HepG2 (cell line): ENCODE measurements around the gene ZNF503. TPM values are rescaled to one million over a fixed set of nuclear protein-coding genes. Genes with fewer than 3 reads are reported as not detected.

Experiments
- ARHGAP35 ChIP-seq: sonication (generic); formaldehyde crosslinking; IDR thresholded peaks from 2 replicates; pipeline ENCODE4 v1.9.0; 2022; ENCODE audit warnings: mild to moderate bottlenecking, inconsistent platforms, moderate library complexity, missing genetic modification reagents, borderline replicate concordance
- BORCS8-MEF2B ChIP-seq: sonication (generic); formaldehyde crosslinking; IDR thresholded peaks from 2 replicates; pipeline ENCODE4 v1.8.0; 2022; ENCODE audit warnings: mild to moderate bottlenecking, missing genetic modification reagents
- CERS6 ChIP-seq: sonication (generic); formaldehyde crosslinking; IDR thresholded peaks from 2 replicates; pipeline ENCODE4 v1.5.0; 2020; ENCODE audit warnings: missing genetic modification reagents
- FOXJ3 ChIP-seq: sonication (generic); formaldehyde crosslinking; IDR thresholded peaks from 2 replicates; pipeline ENCODE4 v1.4.0; 2020; ENCODE audit warnings: missing genetic modification reagents, mild to moderate bottlenecking, borderline replicate concordance
- PAXIP1 ChIP-seq: sonication (generic); formaldehyde crosslinking; conservative IDR thresholded peaks from 2 replicates; pipeline ENCODE4 v1.4.0; 2020; ENCODE audit warnings: mild to moderate bottlenecking, missing genetic modification reagents, moderate library complexity
- POGZ ChIP-seq: sonication (generic); formaldehyde crosslinking; IDR thresholded peaks from 2 replicates; pipeline ENCODE4 v1.4.0; 2020; ENCODE audit warnings: mild to moderate bottlenecking, missing genetic modification reagents
- RBAK ChIP-seq: sonication (generic); formaldehyde crosslinking; IDR thresholded peaks from 2 replicates; pipeline ENCODE4 v1.5.1; 2020; ENCODE audit warnings: mild to moderate bottlenecking, missing genetic modification reagents
- RXRB ChIP-seq: IDR thresholded peaks from 2 replicates; pipeline ENCODE4 v1.6.1; 2016; ENCODE audit warnings: borderline replicate concordance, missing genetic modification reagents, missing compliant biosample characterization
- SMARCC2 ChIP-seq: fragments of 450-650 bp; IDR thresholded peaks from 2 replicates; pipeline ENCODE4 v1.6.1; 2017; ENCODE audit warnings: antibody characterized with exemption, mild to moderate bottlenecking
- SNAI1 ChIP-seq: sonication (generic); formaldehyde crosslinking; IDR thresholded peaks from 2 replicates; pipeline ENCODE4 v1.5.0; 2020; ENCODE audit warnings: mild to moderate bottlenecking, missing genetic modification reagents, borderline replicate concordance
- THAP11 ChIP-seq: IDR thresholded peaks from 2 replicates; pipeline ENCODE4 v1.6.1; 2016; ENCODE audit warnings: missing biosample characterization, missing genetic modification reagents
- ZBED4 ChIP-seq: sonication (generic); formaldehyde crosslinking; IDR thresholded peaks from 2 replicates; pipeline ENCODE4 v1.4.0; 2020; ENCODE audit warnings: missing genetic modification reagents, borderline replicate concordance
- ZNF510 ChIP-seq: sonication (generic); formaldehyde crosslinking; IDR thresholded peaks from 2 replicates; pipeline ENCODE4 v1.4.0; 2020; ENCODE audit warnings: low read depth, mild to moderate bottlenecking, missing genetic modification reagents
- ZNF546 ChIP-seq: sonication (generic); formaldehyde crosslinking; conservative IDR thresholded peaks from 2 replicates; pipeline ENCODE4 v1.8.1; 2023; ENCODE audit warnings: mild to moderate bottlenecking, missing genetic modification reagents
- ZNF574 ChIP-seq: sonication (generic); formaldehyde crosslinking; IDR thresholded peaks from 2 replicates; pipeline ENCODE4 v1.4.0; 2020; ENCODE audit warnings: missing genetic modification reagents
- ZNF674 ChIP-seq: sonication (generic); formaldehyde crosslinking; IDR thresholded peaks from 2 replicates; pipeline ENCODE4 v1.5.0; 2020; ENCODE audit warnings: low read depth, mild to moderate bottlenecking, missing genetic modification reagents
- polyA plus RNA-seq, 8 experiments: library from polyadenylated mRNA; depleted of rRNA in 3 of 8; stranded (reverse) in 7 of 8; unstranded in 1 of 8; fragments of >200 nt; fragmentation: Illumina TruSeq in 4 of 8; extraction: Trizol in 4 of 8; gene quantifications; 2 replicates each; pipeline versions ENCODE4 v1.2.1 to v1.2.3, GENCODE V29; 2011 to 2016; ENCODE audit warnings: low read depth in 4 of 8, missing spikeins in 1 of 8, mixed read lengths in 1 of 8; ENCODE audit not compliant: insufficient read depth in 1 of 8
- total RNA-seq, 5 experiments: library from RNA; depleted of rRNA; stranded (reverse); fragments of >200 nt; fragmentation: Illumina TruSeq; extraction: Trizol; gene quantifications; 2 replicates each; pipeline ENCODE4 v1.2.3, GENCODE V29; 2016; ENCODE audit warnings: low read depth in 1 of 5

The ZNF503 gene
- total and polyA plus RNA-seq, 2 of the 13 experiments (the other 11 are each of a cell fraction or from before 2014, with no cell fraction given), result 2.7 to 8.3 TPM

GRCh38 chr10:75408911-75409885 lies 7.6 kb upstream of the ZNF503 start (continued):
- TF ChIP-seq ZBED4 (CRISPR knock-in tag) (peak; percentile 43; the same call in 1 of the 2 replicates), SNAI1 (CRISPR knock-in tag) (peak; percentile 79; the same call in 1 of the 2 replicates), ZNF510 (CRISPR knock-in tag) (no peak), CERS6 (no peak), PAXIP1 (0 out of 2 replicates have a peak, but pooled peaks have one; percentile 12), ZNF674 (no peak), POGZ (peak; percentile 59; the same call in 1 of the 2 replicates), SMARCC2 (no peak), RXRB (CRISPR knock-in tag) (no peak), ZNF546 (CRISPR knock-in tag) (peak; percentile 58; the same call in 1 of the 2 replicates), BORCS8-MEF2B (peak; percentile 89; the same call in 1 of the 2 replicates), THAP11 (CRISPR knock-in tag) (peak; percentile 38; the same call in 1 of the 2 replicates), ARHGAP35 (CRISPR knock-in tag) (no peak), RBAK (CRISPR knock-in tag) (no peak), FOXJ3 (CRISPR knock-in tag) (no peak), ZNF574 (CRISPR knock-in tag) (0 out of 2 replicates have a peak, but pooled peaks have one; percentile 24)
